B cell (primary cell): ENCODE measurements around the gene TBX3. TPM values are rescaled to one million over a fixed set of nuclear protein-coding genes. Genes with fewer than 3 reads are reported as not detected.

Source experiments
- ATAC-seq: fragments of 200-7000 bp; cut with Tn5 transposase; one replicate; pipeline ENCODE4 v1.10.0; 2021; ENCODE audit warnings: low read depth, mild to moderate bottlenecking, moderate number of reproducible peaks, moderate library complexity
- CTCF ChIA-PET: fragments of 350-600 bp; sonication (Branson Sonifier 250); formaldehyde crosslinking; loops from one replicate; lab custom pipeline; 2021; ENCODE audit warnings: antibody characterized with exemption, inconsistent platforms; lab: Charles Lee
- POLR2A ChIA-PET: fragments of 350-600 bp; sonication (Branson Sonifier 250); formaldehyde crosslinking; loops from one replicate; lab custom pipeline; 2021; ENCODE audit warnings: antibody characterized with exemption; lab: Charles Lee
- DNase-seq: peaks from one replicate; pipeline ENCODE4 v3.0.0; 2013
- H2AFZ ChIP-seq: 2 replicates; pipeline ENCODE4 v1.6.1; 2012; ENCODE audit warnings: mild to moderate bottlenecking, low read depth, low read length; ENCODE audit not compliant: insufficient read depth, poor library complexity, severe bottlenecking
- H3K27ac ChIP-seq, 2 donors: 1 replicate in 1 of 2; 2 replicates in 1 of 2; pipeline ENCODE4 v1.5.1; 2012 to 2013; ENCODE audit warnings: low read length in 2 of 2, mild to moderate bottlenecking in 2 of 2, moderate library complexity in 1 of 2
- H3K27me3 ChIP-seq, 4 experiments: fragments of 200-600 bp in 1 of 4; sonication (generic) in 1 of 4; replicated peaks in 1 of 4; 1 replicate in 2 of 4; 2 replicates in 2 of 4; pipeline versions ENCODE4 v1.6.1 to v1.7.0; 2013 to 2016; ENCODE audit warnings: low read length in 3 of 4, mild to moderate bottlenecking in 2 of 4, mixed read lengths in 1 of 4, moderate library complexity in 1 of 4; ENCODE audit not compliant: insufficient read depth in 4 of 4, control insufficient read depth in 3 of 4; ENCODE audit errors: control extremely low read depth in 1 of 4
- H3K36me3 ChIP-seq, 2 experiments: replicated peaks in 1 of 2; 1 replicate in 1 of 2; 2 replicates in 1 of 2; pipeline versions ENCODE4 v1.6.1 to v1.7.1; 2013; ENCODE audit warnings: low read length in 1 of 2; ENCODE audit not compliant: insufficient read depth in 2 of 2, control insufficient read depth in 1 of 2; ENCODE audit errors: control extremely low read depth in 1 of 2, extremely low read depth in 1 of 2
- H3K4me1 ChIP-seq, 2 donors: fragments of 200-600 bp in 1 of 2; sonication (generic) in 1 of 2; 1 replicate in 1 of 2; 2 replicates in 1 of 2; pipeline versions ENCODE4 v1.5.1 to v1.6.1; 2013 to 2017; ENCODE audit warnings: low read length in 2 of 2; ENCODE audit not compliant: control insufficient read depth in 2 of 2, insufficient read depth in 2 of 2
- H3K4me2 ChIP-seq: replicated peaks from 2 replicates; pipeline ENCODE3; 2012; ENCODE audit warnings: mild to moderate bottlenecking, low read depth, low read length; ENCODE audit not compliant: poor library complexity, severe bottlenecking
- H3K4me3 ChIP-seq, 5 experiments: fragments of 200-600 bp in 1 of 5; sonication (generic) in 1 of 5; 1 replicate in 3 of 5; 2 replicates in 2 of 5; pipeline versions ENCODE4 v1.5.1 to v1.7.0; 2011 to 2016; ENCODE audit warnings: low read length in 4 of 5, mild to moderate bottlenecking in 4 of 5, low read depth in 2 of 5, control low read depth in 1 of 5, moderate library complexity in 1 of 5; ENCODE audit not compliant: insufficient read depth in 1 of 5; ENCODE audit errors: control extremely low read depth in 1 of 5, extremely low read depth in 1 of 5
- H3K79me2 ChIP-seq: fragments of 200-600 bp; sonication (generic); one replicate; pipeline ENCODE4 v1.6.0; 2016; ENCODE audit warnings: low read length; ENCODE audit not compliant: control insufficient read depth, insufficient read depth
- H3K9ac ChIP-seq: fragments of 200-600 bp; sonication (generic); 2 replicates; pipeline ENCODE4 v1.6.1; 2017; ENCODE audit warnings: mild to moderate bottlenecking, low read length, moderate library complexity
- H3K9me3 ChIP-seq, 3 donors: one replicate each; pipeline versions ENCODE4 v1.6.1 to v1.7.1; 2013; ENCODE audit warnings: low read length in 2 of 3; ENCODE audit not compliant: control insufficient read depth in 2 of 3, insufficient read depth in 1 of 3; ENCODE audit errors: control extremely low read depth in 1 of 3
- H4K20me1 ChIP-seq: 2 replicates; pipeline ENCODE4 v1.6.0; 2012; ENCODE audit warnings: mild to moderate bottlenecking, low read length; ENCODE audit not compliant: insufficient read depth, control insufficient read depth, poor library complexity, severe bottlenecking
- H3K27ac Mint-ChIP-seq: one replicate; pipeline ENCODE4 v1.8.0; 2021; ENCODE audit warnings: mixed read lengths
- H3K27me3 Mint-ChIP-seq: one replicate; pipeline ENCODE4 v1.8.0; 2021; ENCODE audit warnings: mixed read lengths
- H3K4me1 Mint-ChIP-seq: one replicate; pipeline ENCODE4 v1.8.0; 2021; ENCODE audit warnings: mixed read lengths
- H3K4me3 Mint-ChIP-seq: one replicate; pipeline ENCODE4 v1.8.0; 2021; ENCODE audit warnings: mixed read lengths
- H3K9me3 Mint-ChIP-seq: one replicate; pipeline ENCODE4 v1.8.0; 2022; ENCODE audit warnings: mixed read lengths; ENCODE audit not compliant: insufficient read depth
- CTCF ChIP-seq: fragments of 200-600 bp; IDR thresholded peaks from one replicate; pipeline ENCODE4 v1.8.0; 2022; ENCODE audit warnings: antibody characterized with exemption, mild to moderate bottlenecking
- EZH2 ChIP-seq: IDR thresholded peaks from 2 replicates; pipeline ENCODE4 v1.6.1; 2012; ENCODE audit warnings: borderline replicate concordance, low read depth, mild to moderate bottlenecking, moderate library complexity, low read length; ENCODE audit not compliant: insufficient read depth, poor library complexity, severe bottlenecking
- WGBS: methylation state at CpG from one replicate; pipeline ENCODE4 v1.1.5; 2013; ENCODE audit warnings: missing lambda C conversion rate; ENCODE audit not compliant: insufficient coverage; 5-methylcytosine and 5-hydroxymethylcytosine counted together
- intact Hi-C: fragments of 100-400 bp; cut with micrococcal nuclease; formaldehyde crosslinking; loops from one replicate; pipeline ENCODE4 v1.10.0; 2022
- polyA plus RNA-seq: library from polyadenylated mRNA; depleted of rRNA; stranded (reverse); fragments of >200 nt; gene quantifications from 2 replicates; pipeline ENCODE4 v1.2.3, GENCODE V29; 2012
- total RNA-seq, 2 donors: library from RNA; stranded (reverse); fragments of 120-200 nt in 1 of 2; gene quantifications; 1 replicate in 1 of 2; 2 replicates in 1 of 2; pipeline versions ENCODE4 v1.2.3 to v1.2.4, GENCODE V29; 2013 to 2022

The TBX3 gene
- total and polyA plus RNA-seq, 2 donors (not counting 1 experiment from before 2014, with no cell fraction given) = not detected

- Histone ChIP-seq H4K20me1 (no peaks in the 10 kb centered on the region), H3K36me3 (no peaks in the 10 kb centered on the region), H3K79me2 (no peaks in the 10 kb centered on the region), H3K4me1 (peaks cover 0 to 2% of the 10 kb centered on the region in 2 donors), H3K9me3 (peaks cover 0 to 25% (median 0%) of the 10 kb centered on the region in 3 donors), H3K4me2 (no peak overlapping the region), H2AFZ (no peak overlapping the region), H3K27ac (no peak overlapping the region), H3K27me3 (peaks cover 0 to 73% (median 37%) of the 10 kb centered on the region in 4 experiments), H3K4me3 (no peak overlapping the region), H3K9ac (no peak overlapping the region)
- no peaks in the 10 kb centered on the region for H3K9me3 Mint-ChIP-seq
- ChIA-PET CTCF (no interaction called here), POLR2A (no interaction called here)
- TF ChIP-seq CTCF (no peak), EZH2 (no peak)
- 6% methylated on average over 11 of the region's 23 CpGs for WGBS
- DNase-seq = no peak
- H3K27me3 Mint-ChIP-seq = peaks cover 76% of the 10 kb centered on the region
- ATAC-seq = no peak
- peaks cover 2% of the 10 kb centered on the region for H3K4me1 Mint-ChIP-seq
- H3K4me3 Mint-ChIP-seq = no peak overlapping the region
- intact Hi-C loops = no loop called here
- H3K27ac Mint-ChIP-seq = no peak overlapping the region
Measured at GRCh38 chr12:114697243-114697716, 13.3 kb upstream of the TBX3 start.

- Histone ChIP-seq H3K4me1 (peaks cover 0 to 2% of the 10 kb centered on the region in 2 donors), H3K4me2 (no peak overlapping the region), H2AFZ (no peak overlapping the region), H3K79me2 (no peaks in the 10 kb centered on the region), H4K20me1 (no peaks in the 10 kb centered on the region), H3K4me3 (no peak overlapping the region), H3K27ac (no peak overlapping the region), H3K27me3 (peaks cover 0 to 75% (median 36%) of the 10 kb centered on the region in 4 experiments), H3K36me3 (no peaks in the 10 kb centered on the region), H3K9me3 (peaks cover 0 to 32% (median 0%) of the 10 kb centered on the region in 3 donors), H3K9ac (no peak overlapping the region)
- H3K4me1 Mint-ChIP-seq = peaks cover 2% of the 10 kb centered on the region
- DNase-seq (no peak), ATAC-seq (no peak)
- ChIA-PET CTCF (no interaction called here), POLR2A (no interaction called here)
- TF ChIP-seq CTCF (no peak), EZH2 (no peak)
- H3K27me3 Mint-ChIP-seq = peaks cover 74% of the 10 kb centered on the region
- 9% methylated on average over 27 of the region's 34 CpGs for WGBS
- no peak overlapping the region for H3K4me3 Mint-ChIP-seq
- intact Hi-C loops = no loop called here
- H3K27ac Mint-ChIP-seq = no peak overlapping the region
- H3K9me3 Mint-ChIP-seq = no peaks in the 10 kb centered on the region
Measured at GRCh38 chr12:114696443-114697242, 12.7 kb upstream of the TBX3 start.
